ENCODE results near the gene CD40.
"Not testable (repeated sequence)": the region's sequence is repeated elsewhere in the genome, so short reads cannot be mapped to it uniquely, and the experiment has no call there.

The CD40 gene

GRCh38 chr20:46117704-46118467, at the start of gene CD40:
Gene CD40, plus strand, starts transcription at chr20:46118314. Its CDS starts 30 bp downstream, at chr20:46118344.
- DNase-seq (ENCODE audit: low spot score): peak; percentile 55

GRCh38 chr20:46070215-46070900, 47.8 kb upstream of the CD40 start:
- no peak for DNase-seq (ENCODE audit: low spot score)

GRCh38 chr20:46071573-46071972, 46.5 kb upstream of the CD40 start:
- DNase-seq (ENCODE audit: low spot score): no peak

GRCh38 chr20:46073024-46073423, 45.1 kb upstream of the CD40 start:
- no peak for DNase-seq (ENCODE audit: low spot score)

- no peak for DNase-seq (ENCODE audit: low spot score)
Measured at GRCh38 chr20:46073443-46073842, 44.7 kb upstream of the CD40 start.

- no peak for DNase-seq (ENCODE audit: low spot score)
Measured at GRCh38 chr20:46074006-46074405, 44.1 kb upstream of the CD40 start.

- DNase-seq (ENCODE audit: low spot score): no peak
Measured at GRCh38 chr20:46076806-46077205, 41.3 kb upstream of the CD40 start.

- DNase-seq (ENCODE audit: low spot score): no peak
Measured at GRCh38 chr20:46077642-46078305, 40.3 kb upstream of the CD40 start.

GRCh38 chr20:46078954-46079353, 39.2 kb upstream of the CD40 start:
- no peak for DNase-seq (ENCODE audit: low spot score)

GRCh38 chr20:46081074-46081473, 37.0 kb upstream of the CD40 start:
- no peak for DNase-seq (ENCODE audit: low spot score)

- DNase-seq (ENCODE audit: low spot score): no peak
Measured at GRCh38 chr20:46083101-46083500, 35.0 kb upstream of the CD40 start.

- no peak for DNase-seq (ENCODE audit: low spot score)
Measured at GRCh38 chr20:46083531-46084061, 34.5 kb upstream of the CD40 start.

- DNase-seq (ENCODE audit: low spot score): no peak
Measured at GRCh38 chr20:46084805-46085178, 33.3 kb upstream of the CD40 start.

GRCh38 chr20:46085179-46085851, 32.8 kb upstream of the CD40 start:
- no peak for DNase-seq (ENCODE audit: low spot score)

GRCh38 chr20:46087161-46087560, 31.0 kb upstream of the CD40 start:
- no peak for DNase-seq (ENCODE audit: low spot score)

- DNase-seq (ENCODE audit: low spot score): no peak
Measured at GRCh38 chr20:46088409-46089166, 29.5 kb upstream of the CD40 start.

- DNase-seq (ENCODE audit: low spot score): no peak
Measured at GRCh38 chr20:46089167-46089416, 29.0 kb upstream of the CD40 start.

GRCh38 chr20:46089417-46090388, 28.4 kb upstream of the CD40 start, which contains the start of gene NCOA5:
Gene NCOA5, minus strand, starts transcription at chr20:46089962. Its CDS starts 10,538 bp downstream, at chr20:46079424.
- peak; percentile 98 for DNase-seq (ENCODE audit: low spot score)

GRCh38 chr20:46091622-46092535, 26.2 kb upstream of the CD40 start:
- DNase-seq (ENCODE audit: low spot score): not testable (repeated sequence)

Data from putamen (tissue), 1 donor.